Smooth muscle cell (in vitro differentiated cells): ENCODE measurements around the gene TXNDC9. TPM values are rescaled to one million over a fixed set of nuclear protein-coding genes. Genes with fewer than 3 reads are reported as not detected.
"Not testable (repeated sequence)": the region's sequence is repeated elsewhere in the genome, so short reads cannot be mapped to it uniquely, and the experiment has no call there.

Experiments
- DNase-seq: peaks from one replicate; lab custom pipeline; 2025; ENCODE audit not compliant: unreplicated experiment; lab: John Stamatoyannopoulos, UW
- H2AFZ ChIP-seq: fragments of 200-600 bp; sonication (generic); 2 replicates; pipeline ENCODE4 v1.6.0; 2016; ENCODE audit warnings: antibody characterized with exemption, low read depth, mild to moderate bottlenecking
- H3F3A ChIP-seq: fragments of 200-600 bp; sonication (generic); 2 replicates; pipeline ENCODE4 v1.6.0; 2017; ENCODE audit warnings: antibody characterized with exemption, low read depth
- H3K27ac ChIP-seq: fragments of 200-600 bp; sonication (generic); 2 replicates; pipeline ENCODE4 v1.5.1; 2016; ENCODE audit warnings: low read depth, mild to moderate bottlenecking
- H3K27me3 ChIP-seq: fragments of 200-600 bp; sonication (generic); 2 replicates; pipeline ENCODE4 v1.6.1; 2016; ENCODE audit warnings: low read depth, mild to moderate bottlenecking
- H3K36me3 ChIP-seq: fragments of 200-600 bp; sonication (generic); 2 replicates; pipeline ENCODE4 v1.5.1; 2016; ENCODE audit warnings: low read depth
- H3K4me1 ChIP-seq: fragments of 200-600 bp; sonication (generic); 2 replicates; pipeline ENCODE4 v1.5.1; 2016; ENCODE audit warnings: low read depth
- H3K4me2 ChIP-seq: fragments of 200-600 bp; sonication (generic); 2 replicates; pipeline ENCODE4 v1.6.0; 2016; ENCODE audit warnings: mild to moderate bottlenecking
- H3K4me3 ChIP-seq: fragments of 200-600 bp; sonication (generic); 2 replicates; pipeline ENCODE4 v1.5.1; 2016; ENCODE audit warnings: mild to moderate bottlenecking
- H3K79me2 ChIP-seq: fragments of 200-600 bp; sonication (generic); 2 replicates; pipeline ENCODE4 v1.6.0; 2016; ENCODE audit warnings: low read depth, mild to moderate bottlenecking
- H3K9ac ChIP-seq: fragments of 200-600 bp; sonication (generic); 2 replicates; pipeline ENCODE4 v1.6.0; 2016; ENCODE audit warnings: low read depth
- H3K9me3 ChIP-seq: fragments of 200-600 bp; sonication (generic); replicated peaks from 2 replicates; pipeline ENCODE4 v1.5.1; 2016; ENCODE audit warnings: low read depth
- H4K20me1 ChIP-seq: fragments of 200-600 bp; sonication (generic); 2 replicates; pipeline ENCODE4 v1.6.0; 2016; ENCODE audit warnings: low read depth
- CTCF ChIP-seq: fragments of 200-600 bp; sonication (generic); IDR thresholded peaks from 2 replicates; pipeline ENCODE4 v1.5.1; 2017; ENCODE audit warnings: borderline replicate concordance, mild to moderate bottlenecking, antibody characterized with exemption; ENCODE audit not compliant: insufficient read depth, poor library complexity, severe bottlenecking
- WGBS: methylation state at CpG from one replicate; pipeline ENCODE4 v1.1.7; 2016; ENCODE audit warnings: low lambda C conversion rate; 5-methylcytosine and 5-hydroxymethylcytosine counted together
- polyA plus RNA-seq: library from polyadenylated mRNA; unstranded; fragments of >200 nt; fragmentation: Nextera tagmentation; extraction: Ambion mirVana; gene quantifications from 2 replicates; pipeline ENCODE4 v1.2.1, GENCODE V29; 2016
- total RNA-seq: library from RNA; depleted of rRNA; stranded (reverse); fragments of >200 nt; gene quantifications from 2 replicates; pipeline ENCODE4 v1.2.3, GENCODE V29; 2014

The TXNDC9 gene
- total and polyA plus RNA-seq, 2 experiments from 2014 or later, result 38.0 to 53.8 TPM

GRCh38 chr2:99350194-99350593, 14.1 kb upstream of the TXNDC9 start:
- no peaks in the 10 kb centered on the region for H3K27me3 ChIP-seq
- H3K4me3 ChIP-seq, result no peak overlapping the region
- no peak overlapping the region for H2AFZ ChIP-seq
- no peaks in the 10 kb centered on the region for H3F3A ChIP-seq
- H3K4me2 ChIP-seq, result no peak overlapping the region
- no peaks in the 10 kb centered on the region for H3K36me3 ChIP-seq
- H3K4me1 ChIP-seq, result no peaks in the 10 kb centered on the region
- H3K27ac ChIP-seq, result no peak overlapping the region
- no peak overlapping the region for H3K9ac ChIP-seq
- H3K9me3 ChIP-seq, result no peaks in the 10 kb centered on the region
- peaks cover 97% of the 10 kb centered on the region for H4K20me1 ChIP-seq
- no peak for DNase-seq
- TF ChIP-seq CTCF, result no peak
- peaks cover 100% of the 10 kb centered on the region for H3K79me2 ChIP-seq

GRCh38 chr2:99348173-99348572, 12.0 kb upstream of the TXNDC9 start:
- no peak for DNase-seq
- H2AFZ ChIP-seq, result no peak overlapping the region
- no peaks in the 10 kb centered on the region for H3K4me1 ChIP-seq
- no peak overlapping the region for H3K9ac ChIP-seq
- 98% methylated on average over 3 of the region's 3 CpGs for WGBS
- peaks cover 100% of the 10 kb centered on the region for H3K79me2 ChIP-seq
- peaks cover 98% of the 10 kb centered on the region for H4K20me1 ChIP-seq
- H3K9me3 ChIP-seq, result no peaks in the 10 kb centered on the region
- H3K36me3 ChIP-seq, result no peaks in the 10 kb centered on the region
- H3F3A ChIP-seq, result no peaks in the 10 kb centered on the region
- no peak for TF ChIP-seq CTCF
- no peak overlapping the region for H3K4me2 ChIP-seq
- no peak overlapping the region for H3K4me3 ChIP-seq
- H3K27me3 ChIP-seq, result no peaks in the 10 kb centered on the region
- H3K27ac ChIP-seq, result no peak overlapping the region

- Histone ChIP-seq H3K9me3 (no peaks in the 10 kb centered on the region), H3K4me2 (no peak overlapping the region), H3F3A (no peaks in the 10 kb centered on the region), H3K4me3 (no peak overlapping the region), H3K27ac (no peak overlapping the region), H3K4me1 (no peaks in the 10 kb centered on the region), H4K20me1 (peaks cover 99% of the 10 kb centered on the region), H2AFZ (no peak overlapping the region), H3K79me2 (peaks cover 100% of the 10 kb centered on the region), H3K36me3 (no peaks in the 10 kb centered on the region), H3K27me3 (no peaks in the 10 kb centered on the region), H3K9ac (no peak overlapping the region)
- no peak for DNase-seq
- no peak for TF ChIP-seq CTCF
These were observed 10.1 kb upstream of the TXNDC9 start for GRCh38 chr2:99346218-99346617.

GRCh38 chr2:99345446-99345845, 9.3 kb upstream of the TXNDC9 start:
- not testable (repeated sequence) for H3K27ac ChIP-seq

More at GRCh38 chr2:99345446-99345845, 9.3 kb upstream of the TXNDC9 start:
- Histone ChIP-seq H3K79me2 (peaks cover 100% of the 10 kb centered on the region), H4K20me1 (peaks cover 99% of the 10 kb centered on the region)
- not testable (repeated sequence) for DNase-seq, H2AFZ ChIP-seq, H3K4me2 ChIP-seq, H3K4me1 ChIP-seq, H3K4me3 ChIP-seq, H3K9ac ChIP-seq, H3K36me3 ChIP-seq, H3K27me3 ChIP-seq, H3F3A ChIP-seq, H3K9me3 ChIP-seq
- 96% methylated on average over 7 of the region's 7 CpGs for WGBS
